Nephron progenitor cell (in vitro differentiated cells): ENCODE results near the gene LRP1.
A peak's percentile ranks its signal among the peaks of the same experiment; 100 is the strongest.

Experiments
- DNase-seq: peaks from one replicate; pipeline ENCODE4 v3.0.0; 2021
- H3K27ac Mint-ChIP-seq: 2 replicates; pipeline ENCODE4 v1.8.0; 2021; ENCODE audit warnings: mild to moderate bottlenecking, moderate library complexity, mixed read lengths
- H3K27me3 Mint-ChIP-seq: 2 replicates; pipeline ENCODE4 v1.8.0; 2021; ENCODE audit warnings: mild to moderate bottlenecking, low read depth, mixed read lengths; ENCODE audit not compliant: poor library complexity
- H3K36me3 Mint-ChIP-seq: 2 replicates; pipeline ENCODE4 v1.8.0; 2021; ENCODE audit warnings: low read depth, mixed read lengths
- H3K4me1 Mint-ChIP-seq: 2 replicates; pipeline ENCODE4 v1.8.0; 2021; ENCODE audit warnings: mixed read lengths
- H3K4me3 Mint-ChIP-seq: 2 replicates; pipeline ENCODE4 v1.8.0; 2021; ENCODE audit warnings: mild to moderate bottlenecking, moderate library complexity, mixed read lengths
- H3K9me3 Mint-ChIP-seq: 2 replicates; pipeline ENCODE4 v1.8.0; 2021; ENCODE audit warnings: mild to moderate bottlenecking, moderate library complexity, mixed read lengths
- CTCF ChIP-seq: fragments of 200-600 bp; sonication (generic); IDR thresholded peaks from 2 replicates; pipeline ENCODE4 v1.5.0; 2021; ENCODE audit warnings: antibody characterized with exemption

The LRP1 gene

DNA sequence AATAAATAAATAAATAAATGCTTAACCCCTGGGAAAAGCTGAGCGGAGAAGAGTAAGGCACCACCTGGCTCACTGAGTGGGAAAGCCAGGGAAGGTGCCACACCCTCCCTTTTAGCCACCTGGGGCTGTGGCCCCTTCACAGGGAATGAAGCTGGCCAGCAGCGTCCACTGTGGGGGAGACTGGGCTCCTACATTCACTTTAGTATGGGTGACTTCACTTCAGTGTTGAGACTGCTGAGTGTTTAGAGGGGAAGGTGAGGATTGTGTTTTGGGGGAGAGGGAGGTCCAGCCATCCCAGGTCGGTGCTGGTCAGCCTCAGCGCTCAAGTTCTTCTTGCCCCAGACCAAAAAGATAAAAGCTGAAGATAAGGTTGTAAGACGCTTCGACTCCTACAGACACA lies 37.8 kb upstream of the LRP1 start:
- Mint-ChIP-seq H3K36me3 (peaks cover 30% of the 10 kb centered on the region), H3K27me3 (no peaks in the 10 kb centered on the region), H3K27ac (no peak overlapping the region), H3K9me3 (no peaks in the 10 kb centered on the region), H3K4me3 (peak overlapping the region; percentile 98), H3K4me1 (peaks cover 79% of the 10 kb centered on the region)
- TF ChIP-seq CTCF: no peak
- DNase-seq: no peak

- Mint-ChIP-seq H3K36me3 (peaks cover 33% of the 10 kb centered on the region), H3K27ac (no peak overlapping the region), H3K9me3 (no peaks in the 10 kb centered on the region), H3K4me1 (peaks cover 78% of the 10 kb centered on the region), H3K4me3 (peak overlapping the region; percentile 98), H3K27me3 (no peaks in the 10 kb centered on the region)
- no peak for DNase-seq
- no peak for TF ChIP-seq CTCF
Observed at GRCh38 chr12:57090924-57091637, 37.2 kb upstream of the LRP1 start.

DNA sequence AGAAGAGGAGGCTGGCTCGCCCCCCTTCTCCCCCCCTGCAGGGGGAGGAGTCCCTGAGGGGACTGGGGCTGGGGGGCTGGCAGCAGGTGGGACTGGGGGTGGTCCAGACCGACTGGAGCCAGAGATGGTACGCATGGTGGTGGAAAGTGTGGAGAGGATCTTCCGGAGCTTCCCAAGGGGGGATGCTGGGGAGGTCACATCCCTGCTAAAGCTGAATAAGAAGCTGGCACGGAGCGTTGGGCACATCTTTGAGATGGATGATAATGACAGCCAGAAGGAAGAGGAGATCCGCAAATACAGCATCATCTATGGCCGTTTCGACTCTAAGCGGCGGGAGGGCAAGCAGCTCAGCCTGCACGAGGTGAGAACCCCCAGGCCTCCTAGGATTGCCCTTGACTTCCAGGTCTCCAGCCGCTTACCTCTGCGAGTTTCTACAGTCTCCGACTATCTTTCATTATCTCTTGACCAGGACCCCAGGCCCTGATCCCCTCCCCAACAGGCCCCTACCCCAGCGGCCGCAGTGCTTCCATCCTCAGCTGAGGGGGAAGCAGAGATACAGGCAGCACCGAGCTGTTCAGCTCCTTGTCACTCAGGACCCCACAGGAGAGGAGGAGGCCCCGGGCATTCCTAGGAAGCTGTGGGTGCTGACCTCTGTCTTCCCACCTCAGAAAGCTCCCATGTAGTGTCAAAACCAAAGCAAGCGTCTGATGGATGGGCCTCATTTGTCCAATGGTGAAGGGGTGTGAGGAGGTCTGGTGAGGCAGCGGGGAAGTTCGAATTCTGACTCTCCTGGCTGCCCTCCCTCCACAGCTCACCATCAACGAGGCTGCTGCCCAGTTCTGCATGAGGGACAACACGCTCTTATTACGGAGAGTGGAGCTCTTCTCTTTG lies 36.4 kb upstream of the LRP1 start:
- peak overlapping the region; percentile 95 for H3K27ac Mint-ChIP-seq
- H3K9me3 Mint-ChIP-seq: no peaks in the 10 kb centered on the region
- peaks cover 75% of the 10 kb centered on the region for H3K4me1 Mint-ChIP-seq
- no peaks in the 10 kb centered on the region for H3K27me3 Mint-ChIP-seq
- H3K4me3 Mint-ChIP-seq: peak overlapping the region; percentile 72
- H3K36me3 Mint-ChIP-seq: peaks cover 39% of the 10 kb centered on the region
- TF ChIP-seq CTCF: no peak
- no peak for DNase-seq

- H3K9me3 Mint-ChIP-seq: no peaks in the 10 kb centered on the region
- H3K36me3 Mint-ChIP-seq: peaks cover 44% of the 10 kb centered on the region
- DNase-seq: no peak
- peak overlapping the region; percentile 95 for H3K27ac Mint-ChIP-seq
- no peak for TF ChIP-seq CTCF
- peaks cover 74% of the 10 kb centered on the region for H3K4me1 Mint-ChIP-seq
- peak overlapping the region; percentile 72 for H3K4me3 Mint-ChIP-seq
- H3K27me3 Mint-ChIP-seq: no peaks in the 10 kb centered on the region
Observed at GRCh38 chr12:57092529-57092862, 35.8 kb upstream of the LRP1 start.

DNA sequence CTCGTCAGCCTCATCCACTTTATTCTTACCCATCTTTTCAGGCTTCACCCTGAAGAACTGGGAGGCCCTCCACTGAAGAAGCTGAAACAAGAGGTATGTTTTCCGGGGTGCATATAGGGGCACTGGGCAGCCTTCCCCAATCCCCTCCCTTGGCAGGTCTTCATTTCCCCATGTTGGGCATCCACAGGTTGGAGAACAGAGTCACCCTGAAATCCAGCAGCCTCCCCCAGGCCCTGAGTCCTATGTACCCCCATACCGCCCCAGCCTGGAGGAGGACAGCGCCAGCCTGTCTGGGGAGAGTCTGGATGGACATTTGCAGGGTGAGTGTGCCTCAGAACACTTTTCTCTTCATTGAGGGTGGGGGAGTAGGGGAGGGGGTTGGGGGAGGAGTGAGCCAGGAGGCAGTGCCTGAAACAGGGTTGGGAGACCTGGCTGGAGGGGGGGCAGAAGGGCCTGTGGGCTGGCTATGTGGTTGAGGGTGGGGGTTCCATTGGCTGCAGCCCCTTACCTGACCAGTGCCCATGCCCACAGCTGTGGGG lies 35.3 kb upstream of the LRP1 start:
- H3K27me3 Mint-ChIP-seq: no peaks in the 10 kb centered on the region
- no peak for TF ChIP-seq CTCF
- H3K27ac Mint-ChIP-seq: peak overlapping the region; percentile 95
- no peak for DNase-seq
- peaks cover 72% of the 10 kb centered on the region for H3K4me1 Mint-ChIP-seq
- no peaks in the 10 kb centered on the region for H3K9me3 Mint-ChIP-seq
- peaks cover 44% of the 10 kb centered on the region for H3K36me3 Mint-ChIP-seq
- H3K4me3 Mint-ChIP-seq: peak overlapping the region; percentile 72
